Naive B cell (primary cell): ENCODE data around the gene HES1. TPM values are rescaled to one million over a fixed set of nuclear protein-coding genes. Genes with fewer than 3 reads are reported as not detected.

Experiments used
- ATAC-seq, 2 donors: fragments of 150-1000 bp; cut with Tn5 transposase; 2 replicates each; pipeline ENCODE4 v1.10.0; 2021; ENCODE audit warnings: low read depth in 2 of 2, mild to moderate bottlenecking in 2 of 2, moderate library complexity in 2 of 2
- DNase-seq: peaks from one replicate; pipeline ENCODE4 v3.0.0; 2022
- H3K27ac Mint-ChIP-seq, 6 donors: one replicate each; pipeline ENCODE4 v1.8.0; 2020 to 2022; ENCODE audit warnings: mild to moderate bottlenecking in 6 of 6, mixed read lengths in 6 of 6, moderate library complexity in 5 of 6, inconsistent platforms in 2 of 6
- H3K27me3 Mint-ChIP-seq, 3 donors: one replicate each; pipeline ENCODE4 v1.8.0; 2021 to 2022; ENCODE audit warnings: mixed read lengths in 3 of 3, mild to moderate bottlenecking in 1 of 3
- H3K36me3 Mint-ChIP-seq, 2 donors: one replicate each; pipeline ENCODE4 v1.8.0; 2020 to 2022; ENCODE audit warnings: mixed read lengths in 2 of 2, inconsistent platforms in 1 of 2, mild to moderate bottlenecking in 1 of 2
- H3K4me1 Mint-ChIP-seq, 3 donors: one replicate each; pipeline ENCODE4 v1.8.0; 2020 to 2022; ENCODE audit warnings: mixed read lengths in 3 of 3, inconsistent platforms in 1 of 3, mild to moderate bottlenecking in 1 of 3, moderate library complexity in 1 of 3
- H3K4me3 Mint-ChIP-seq, 8 donors: one replicate each; pipeline ENCODE4 v1.8.0; 2020 to 2022; ENCODE audit warnings: mild to moderate bottlenecking in 8 of 8, mixed read lengths in 8 of 8, moderate library complexity in 8 of 8, inconsistent platforms in 2 of 8
- H3K9me3 Mint-ChIP-seq, 7 donors: one replicate each; pipeline ENCODE4 v1.8.0; 2020 to 2022; ENCODE audit warnings: mixed read lengths in 7 of 7, mild to moderate bottlenecking in 5 of 7, inconsistent platforms in 2 of 7, moderate library complexity in 1 of 7
- polyA plus RNA-seq, 6 donors: library from polyadenylated mRNA; unstranded; fragments of 300-500 nt; fragmentation: Illumina TruSeq; gene quantifications; one replicate each; pipeline ENCODE4 v1.2.3, GENCODE V29; 2021; ENCODE audit warnings: low read depth in 6 of 6

HES1 gene
- polyA plus RNA-seq, 6 donors from 2014 or later = 10.1 to 43.5 (median 25.4) TPM

- H3K27me3 Mint-ChIP-seq = peaks cover 31 to 61% (median 48%) of the 10 kb centered on the region in 3 donors
- DNase-seq (no peak), ATAC-seq (no peak)
- H3K36me3 Mint-ChIP-seq = peaks cover 0 to 3% of the 10 kb centered on the region in 2 donors
- H3K27ac Mint-ChIP-seq = no peak overlapping the region
- no peak overlapping the region for H3K4me3 Mint-ChIP-seq
- no peaks in the 10 kb centered on the region for H3K9me3 Mint-ChIP-seq
- H3K4me1 Mint-ChIP-seq = no peaks in the 10 kb centered on the region
These were observed 41.2 kb downstream of the HES1 start for GRCh38 chr3:194177141-194177540.

GRCh38 chr3:194178128-194178527 is 42.2 kb downstream of the HES1 start:
- H3K27me3 Mint-ChIP-seq = peaks cover 31 to 52% (median 43%) of the 10 kb centered on the region in 3 donors
- H3K4me1 Mint-ChIP-seq = no peaks in the 10 kb centered on the region
- H3K4me3 Mint-ChIP-seq = no peak overlapping the region
- H3K36me3 Mint-ChIP-seq = no peaks in the 10 kb centered on the region
- no peaks in the 10 kb centered on the region for H3K9me3 Mint-ChIP-seq
- H3K27ac Mint-ChIP-seq = peak overlapping the region in 1 of 6 donors; percentile 85
- no peak for ATAC-seq
- DNase-seq = no peak

GRCh38 chr3:194178669-194179068 is 42.7 kb downstream of the HES1 start:
- no peak overlapping the region for H3K4me3 Mint-ChIP-seq
- ATAC-seq = no peak
- DNase-seq = no peak
- peaks cover 31 to 52% (median 43%) of the 10 kb centered on the region in 3 donors for H3K27me3 Mint-ChIP-seq
- H3K27ac Mint-ChIP-seq = no peak overlapping the region
- H3K9me3 Mint-ChIP-seq = no peaks in the 10 kb centered on the region
- H3K4me1 Mint-ChIP-seq = no peaks in the 10 kb centered on the region
- H3K36me3 Mint-ChIP-seq = no peaks in the 10 kb centered on the region

GRCh38 chr3:194180570-194180969 is 44.6 kb downstream of the HES1 start:
- no peaks in the 10 kb centered on the region for H3K9me3 Mint-ChIP-seq
- no peak overlapping the region for H3K27ac Mint-ChIP-seq
- DNase-seq (no peak), ATAC-seq (no peak)
- no peak overlapping the region for H3K4me3 Mint-ChIP-seq
- peaks cover 31 to 45% (median 37%) of the 10 kb centered on the region in 3 donors for H3K27me3 Mint-ChIP-seq
- H3K36me3 Mint-ChIP-seq = no peaks in the 10 kb centered on the region
- H3K4me1 Mint-ChIP-seq = no peaks in the 10 kb centered on the region

- no peak for DNase-seq
- peaks cover 33 to 48% (median 34%) of the 10 kb centered on the region in 3 donors for H3K27me3 Mint-ChIP-seq
- H3K9me3 Mint-ChIP-seq = no peaks in the 10 kb centered on the region
- H3K4me1 Mint-ChIP-seq = no peaks in the 10 kb centered on the region
- no peaks in the 10 kb centered on the region for H3K36me3 Mint-ChIP-seq
- ATAC-seq = no peak
- no peak overlapping the region for H3K27ac Mint-ChIP-seq
- H3K4me3 Mint-ChIP-seq = no peak overlapping the region
These were observed 45.9 kb downstream of the HES1 start for GRCh38 chr3:194181612-194182529.

GRCh38 chr3:194183271-194183670 is 47.3 kb downstream of the HES1 start:
- Mint-ChIP-seq H3K27ac (no peak overlapping the region), H3K27me3 (peaks cover 22 to 40% (median 22%) of the 10 kb centered on the region in 3 donors), H3K36me3 (no peaks in the 10 kb centered on the region), H3K9me3 (no peaks in the 10 kb centered on the region), H3K4me3 (no peak overlapping the region), H3K4me1 (no peaks in the 10 kb centered on the region)
- DNase-seq (no peak), ATAC-seq (no peak)

GRCh38 chr3:194184265-194184751 is 48.4 kb downstream of the HES1 start:
- DNase-seq (no peak), ATAC-seq (no peak)
- Mint-ChIP-seq H3K4me3 (no peak overlapping the region), H3K27me3 (peaks cover 15 to 37% (median 25%) of the 10 kb centered on the region in 3 donors), H3K27ac (peak overlapping the region in 1 of 6 donors; percentile 49), H3K36me3 (no peaks in the 10 kb centered on the region), H3K9me3 (no peaks in the 10 kb centered on the region), H3K4me1 (no peaks in the 10 kb centered on the region)

GRCh38 chr3:194184801-194185200 is 48.9 kb downstream of the HES1 start:
- Mint-ChIP-seq H3K9me3 (no peaks in the 10 kb centered on the region), H3K4me1 (no peaks in the 10 kb centered on the region), H3K4me3 (no peak overlapping the region), H3K27ac (no peak overlapping the region), H3K27me3 (peaks cover 11 to 33% (median 25%) of the 10 kb centered on the region in 3 donors), H3K36me3 (no peaks in the 10 kb centered on the region)
- ATAC-seq (no peak), DNase-seq (no peak)

GRCh38 chr3:194185221-194185620 is 49.3 kb downstream of the HES1 start:
- Mint-ChIP-seq H3K9me3 (no peaks in the 10 kb centered on the region), H3K36me3 (no peaks in the 10 kb centered on the region), H3K4me3 (no peak overlapping the region), H3K4me1 (no peaks in the 10 kb centered on the region), H3K27me3 (peaks cover 11 to 33% (median 25%) of the 10 kb centered on the region in 3 donors), H3K27ac (no peak overlapping the region)
- ATAC-seq (no peak), DNase-seq (no peak)

- Mint-ChIP-seq H3K9me3 (peaks cover 0 to 3% (median 0%) of the 10 kb centered on the region in 7 donors), H3K4me1 (no peaks in the 10 kb centered on the region), H3K27me3 (peaks cover 11 to 25% (median 21%) of the 10 kb centered on the region in 3 donors), H3K36me3 (no peaks in the 10 kb centered on the region), H3K4me3 (no peak overlapping the region), H3K27ac (no peak overlapping the region)
- ATAC-seq (no peak), DNase-seq (no peak)
These were observed 51.4 kb downstream of the HES1 start for GRCh38 chr3:194187233-194187944.

Other genes with a start within 250 kb of the HES1 start
- not detected for gene CPN2, start 215.2 kb downstream of the HES1 start, polyA plus RNA-seq
- not detected for gene LRRC15, start 233.6 kb downstream of the HES1 start, polyA plus RNA-seq